WTC11 (cell line): ENCODE data around the gene KCTD16. TPM values are rescaled to one million over a fixed set of nuclear protein-coding genes. Genes with fewer than 3 reads are reported as not detected.

Source experiments
- ATAC-seq: fragments of 200-7000 bp; cut with Tn5 transposase; 2 replicates; pipeline ENCODE4 v1.10.0; 2021; ENCODE audit warnings: mild to moderate bottlenecking, moderate library complexity
- CTCF ChIA-PET: fragments of 300-600 bp; sonication (Branson Sonifier 250); formaldehyde crosslinking; loops from one replicate; lab custom pipeline; 2021; ENCODE audit warnings: antibody characterized with exemption; lab: Charles Lee
- POLR2A ChIA-PET: fragments of 350-600 bp; sonication (Branson Sonifier 250); formaldehyde crosslinking; loops from one replicate; lab custom pipeline; 2021; ENCODE audit warnings: antibody characterized with exemption; lab: Charles Lee
- DNase-seq: peaks from one replicate; pipeline ENCODE4 v3.0.0; 2021; ENCODE audit warnings: low spot score
- H3K27ac Mint-ChIP-seq: 2 replicates; pipeline ENCODE4 v1.8.0; 2021; ENCODE audit warnings: mixed read lengths
- H3K27me3 Mint-ChIP-seq: 2 replicates; pipeline ENCODE4 v1.8.0; 2021; ENCODE audit warnings: low read depth, mild to moderate bottlenecking, moderate library complexity, mixed read lengths
- H3K36me3 Mint-ChIP-seq: 2 replicates; pipeline ENCODE4 v1.8.0; 2021; ENCODE audit warnings: mixed read lengths
- H3K4me1 Mint-ChIP-seq: 2 replicates; pipeline ENCODE4 v1.8.0; 2022; ENCODE audit warnings: mixed read lengths
- H3K4me3 Mint-ChIP-seq: 2 replicates; pipeline ENCODE4 v1.8.0; 2021; ENCODE audit warnings: mild to moderate bottlenecking, moderate library complexity, mixed read lengths
- H3K9me3 Mint-ChIP-seq: 2 replicates; pipeline ENCODE4 v1.8.0; 2021; ENCODE audit warnings: mixed read lengths
- ATF1 ChIP-seq: sonication (generic); formaldehyde crosslinking; IDR thresholded peaks from 2 replicates; pipeline ENCODE4 v1.8.1; 2023; ENCODE audit warnings: mild to moderate bottlenecking, moderate library complexity, missing genetic modification reagents
- CBFB ChIP-seq: sonication (generic); formaldehyde crosslinking; IDR thresholded peaks from 2 replicates; pipeline ENCODE4 v1.8.1; 2022; ENCODE audit warnings: mild to moderate bottlenecking, low read depth, missing genetic modification reagents
- EMX1 ChIP-seq: fragments of 250-450 bp; sonication (Bioruptor Pico); IDR thresholded peaks from 2 replicates; pipeline ENCODE4 v1.8.0; 2021; ENCODE audit warnings: mild to moderate bottlenecking
- ERG ChIP-seq: fragments of 250-450 bp; sonication (Bioruptor Pico); IDR thresholded peaks from 2 replicates; pipeline ENCODE4 v1.8.0; 2021; ENCODE audit warnings: mild to moderate bottlenecking
- ESRRA ChIP-seq: sonication (generic); formaldehyde crosslinking; IDR thresholded peaks from 2 replicates; pipeline ENCODE4 v1.8.1; 2022; ENCODE audit warnings: mild to moderate bottlenecking, missing genetic modification reagents, borderline replicate concordance
- ETV6 ChIP-seq: sonication (generic); formaldehyde crosslinking; IDR thresholded peaks from 2 replicates; pipeline ENCODE4 v1.8.1; 2022; ENCODE audit warnings: mild to moderate bottlenecking, missing genetic modification reagents
- FOXP1 ChIP-seq: sonication (generic); formaldehyde crosslinking; IDR thresholded peaks from 2 replicates; pipeline ENCODE4 v1.8.0; 2022; ENCODE audit warnings: missing genetic modification reagents, mild to moderate bottlenecking, moderate library complexity, borderline replicate concordance
- GTF2I ChIP-seq: fragments of 250-450 bp; sonication (Bioruptor Pico); conservative IDR thresholded peaks from 2 replicates; pipeline ENCODE4 v1.4.0; 2021; ENCODE audit warnings: mild to moderate bottlenecking
- MXD4 ChIP-seq: fragments of 250-450 bp; sonication (Bioruptor Pico); IDR thresholded peaks from 2 replicates; pipeline ENCODE4 v1.8.0; 2021; ENCODE audit warnings: mild to moderate bottlenecking, moderate library complexity, borderline replicate concordance
- NFATC4 ChIP-seq: fragments of 250-450 bp; sonication (Bioruptor Pico); IDR thresholded peaks from 2 replicates; pipeline ENCODE4 v1.9.0; 2021; ENCODE audit warnings: mild to moderate bottlenecking
- NR1H2 ChIP-seq: sonication (generic); formaldehyde crosslinking; IDR thresholded peaks from 2 replicates; pipeline ENCODE4 v1.9.0; 2021; ENCODE audit warnings: mild to moderate bottlenecking, moderate library complexity, missing genetic modification reagents
- RELA ChIP-seq: sonication (generic); formaldehyde crosslinking; IDR thresholded peaks from 2 replicates; pipeline ENCODE4 v1.8.1; 2022; ENCODE audit warnings: missing genetic modification reagents, mild to moderate bottlenecking, borderline replicate concordance
- SMAD3 ChIP-seq: sonication (generic); formaldehyde crosslinking; IDR thresholded peaks from 2 replicates; pipeline ENCODE4 v1.8.0; 2022; ENCODE audit warnings: missing genetic modification reagents, mild to moderate bottlenecking, borderline replicate concordance
- SOX15 ChIP-seq: fragments of 250-450 bp; sonication (Bioruptor Pico); IDR thresholded peaks from 2 replicates; pipeline ENCODE4 v1.9.0; 2021; ENCODE audit warnings: mild to moderate bottlenecking
- TP53 ChIP-seq: sonication (generic); formaldehyde crosslinking; IDR thresholded peaks from 2 replicates; pipeline ENCODE4 v1.8.1; 2023; ENCODE audit warnings: mild to moderate bottlenecking, missing genetic modification reagents
- ZNF317 ChIP-seq: sonication (generic); formaldehyde crosslinking; IDR thresholded peaks from 2 replicates; pipeline ENCODE4 v1.8.1; 2023; ENCODE audit warnings: low read depth, mild to moderate bottlenecking, moderate library complexity, missing genetic modification reagents, borderline replicate concordance
- ZNF416 ChIP-seq: fragments of 250-450 bp; sonication (Bioruptor Pico); IDR thresholded peaks from 2 replicates; pipeline ENCODE4 v1.9.0; 2021; ENCODE audit warnings: mild to moderate bottlenecking, inconsistent platforms
- ZNF423 ChIP-seq: fragments of 250-450 bp; sonication (Bioruptor Pico); IDR thresholded peaks from 2 replicates; pipeline ENCODE4 v2.1.2; 2022; ENCODE audit warnings: mild to moderate bottlenecking, moderate library complexity
- ZNF671 ChIP-seq: fragments of 250-450 bp; sonication (Bioruptor Pico); IDR thresholded peaks from 2 replicates; pipeline ENCODE4 v1.8.0; 2021; ENCODE audit warnings: mild to moderate bottlenecking
- total RNA-seq: library from RNA; stranded (reverse); gene quantifications from 3 replicates; pipeline ENCODE4 v1.2.3, GENCODE V29; 2021
- TF ChIP-seq, protein P1 (sequence below): sonication (generic); formaldehyde crosslinking; IDR thresholded peaks from 2 replicates; pipeline ENCODE4 v1.8.1; 2023; ENCODE audit warnings: mild to moderate bottlenecking, missing genetic modification reagents
- TF ChIP-seq, protein P2 (sequence below): sonication (generic); formaldehyde crosslinking; IDR thresholded peaks from 2 replicates; pipeline ENCODE4 v1.8.0; 2022; ENCODE audit warnings: mild to moderate bottlenecking, missing genetic modification reagents

KCTD16 gene
- total RNA-seq, 1 experiment from 2014 or later: 0.20 TPM

DNA sequence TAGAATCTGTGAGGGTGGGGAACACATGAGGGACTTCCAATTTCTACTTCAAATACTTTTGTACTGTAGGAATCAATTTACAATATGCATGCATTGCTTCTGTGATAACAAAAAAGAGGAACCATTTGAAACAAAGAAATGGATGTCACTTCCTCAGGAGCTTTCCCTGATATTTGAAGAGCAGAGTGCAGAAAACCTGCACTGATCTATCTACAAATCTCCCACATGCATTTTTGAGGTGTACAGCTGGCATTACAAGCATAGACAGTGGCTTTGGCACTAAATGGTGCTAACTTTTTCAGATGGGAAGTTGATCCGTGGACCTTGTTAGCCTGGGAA, 27.9 kb upstream of the KCTD16 start:
- CTCF ChIA-PET: interaction anchor here (0.5 to 1.6 kb wide), 29 partner anchors 8 to 1037 kb away, joined by 3 to 15 read pairs (median 4); partner anchors contain the start of genes KCTD16 and YIPF5
- POLR2A ChIA-PET: interaction anchor here (1.0 kb wide), 1 partner anchor 175 kb away, joined by 4 read pairs; no protein-coding TSS in a partner anchor
- Mint-ChIP-seq H3K9me3 (no peaks in the 10 kb centered on the region), H3K27me3 (no peaks in the 10 kb centered on the region; the same call in 1 of the 2 replicates), H3K4me1 (peaks cover 15% of the 10 kb centered on the region), H3K4me3 (no peak overlapping the region), H3K36me3 (no peaks in the 10 kb centered on the region), H3K27ac (no peak overlapping the region)
- no peak for TF ChIP-seq ZNF423 (CRISPR knock-in tag)
- no peak for TF ChIP-seq SMAD3 (CRISPR knock-in tag)
- no peak for TF ChIP-seq FOXP1 (CRISPR knock-in tag)
- no peak for TF ChIP-seq SOX15 (CRISPR knock-in tag)
- TF ChIP-seq EMX1 (CRISPR knock-in tag): no peak
- TF ChIP-seq RELA (CRISPR knock-in tag): no peak
- no peak for TF ChIP-seq ESRRA (CRISPR knock-in tag)
- no peak for TF ChIP-seq GTF2I (CRISPR knock-in tag)
- TF ChIP-seq ZNF416 (CRISPR knock-in tag): no peak
- no peak for TF ChIP-seq CBFB (CRISPR knock-in tag)
- no peak for TF ChIP-seq NR1H2 (CRISPR knock-in tag)
- DNase-seq (no peak), ATAC-seq (no peak)

GRCh38 chr5:144143625-144144024, 27.0 kb upstream of the KCTD16 start:
- Mint-ChIP-seq H3K9me3 (no peaks in the 10 kb centered on the region), H3K36me3 (no peaks in the 10 kb centered on the region), H3K4me3 (no peak overlapping the region), H3K27ac (no peak overlapping the region), H3K27me3 (no peaks in the 10 kb centered on the region; the same call in 1 of the 2 replicates), H3K4me1 (peaks cover 15% of the 10 kb centered on the region)
- ATAC-seq (no peak), DNase-seq (no peak)
- CTCF ChIA-PET: interaction anchor here (1.6 kb wide), 1 partner anchor 165 kb away, joined by 8 read pairs; no protein-coding TSS in a partner anchor
- POLR2A ChIA-PET: no interaction called here
- TF ChIP-seq TP53: no peak
- TF ChIP-seq ZNF671 (CRISPR knock-in tag): no peak
- TF ChIP-seq RELA (CRISPR knock-in tag): no peak
- TF ChIP-seq, protein P1, sequence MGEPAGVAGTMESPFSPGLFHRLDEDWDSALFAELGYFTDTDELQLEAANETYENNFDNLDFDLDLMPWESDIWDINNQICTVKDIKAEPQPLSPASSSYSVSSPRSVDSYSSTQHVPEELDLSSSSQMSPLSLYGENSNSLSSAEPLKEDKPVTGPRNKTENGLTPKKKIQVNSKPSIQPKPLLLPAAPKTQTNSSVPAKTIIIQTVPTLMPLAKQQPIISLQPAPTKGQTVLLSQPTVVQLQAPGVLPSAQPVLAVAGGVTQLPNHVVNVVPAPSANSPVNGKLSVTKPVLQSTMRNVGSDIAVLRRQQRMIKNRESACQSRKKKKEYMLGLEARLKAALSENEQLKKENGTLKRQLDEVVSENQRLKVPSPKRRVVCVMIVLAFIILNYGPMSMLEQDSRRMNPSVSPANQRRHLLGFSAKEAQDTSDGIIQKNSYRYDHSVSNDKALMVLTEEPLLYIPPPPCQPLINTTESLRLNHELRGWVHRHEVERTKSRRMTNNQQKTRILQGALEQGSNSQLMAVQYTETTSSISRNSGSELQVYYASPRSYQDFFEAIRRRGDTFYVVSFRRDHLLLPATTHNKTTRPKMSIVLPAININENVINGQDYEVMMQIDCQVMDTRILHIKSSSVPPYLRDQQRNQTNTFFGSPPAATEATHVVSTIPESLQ (CRISPR knock-in tag): no peak
- no peak for TF ChIP-seq ATF1 (CRISPR knock-in tag)

DNA sequence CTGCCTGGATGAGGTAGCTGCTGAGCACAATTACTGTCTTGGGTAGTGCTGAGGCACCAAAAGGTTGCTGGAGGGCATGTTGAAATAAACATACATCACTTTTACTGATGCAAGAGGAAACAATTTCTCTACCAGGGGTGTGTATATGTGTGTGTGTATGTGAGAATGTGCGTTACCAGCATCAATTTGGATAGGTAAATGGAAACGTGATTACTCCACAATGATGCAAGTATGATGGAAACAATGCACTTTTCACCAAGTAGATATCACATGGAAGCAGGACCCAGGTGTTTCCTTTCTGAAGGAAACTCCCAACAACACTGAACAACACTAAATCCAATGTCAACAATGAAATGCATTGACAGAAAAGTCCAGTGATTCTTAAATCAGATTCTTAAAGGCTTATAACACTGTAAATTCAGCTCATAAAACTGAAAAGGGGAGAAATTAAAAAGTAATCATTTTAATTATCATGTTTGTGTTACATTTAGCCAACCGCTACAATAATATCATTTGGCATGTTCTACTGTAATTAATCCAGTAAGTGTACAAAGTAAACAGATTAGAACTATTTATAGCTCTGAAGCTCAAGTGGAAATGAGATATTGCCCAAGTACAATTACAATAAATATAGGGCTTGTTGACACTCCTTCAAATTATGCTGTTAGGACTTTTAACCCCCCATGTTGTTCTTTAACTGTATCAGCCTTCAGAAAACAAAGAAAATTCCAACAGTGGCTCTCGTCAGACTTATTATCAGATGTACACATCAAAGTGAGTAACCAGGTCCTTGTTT, 25.5 kb upstream of the KCTD16 start:
- POLR2A ChIA-PET: no interaction called here
- Mint-ChIP-seq H3K27ac (no peak overlapping the region), H3K27me3 (no peaks in the 10 kb centered on the region; the same call in 1 of the 2 replicates), H3K4me3 (no peak overlapping the region), H3K4me1 (peaks cover 15% of the 10 kb centered on the region), H3K36me3 (no peaks in the 10 kb centered on the region), H3K9me3 (no peaks in the 10 kb centered on the region)
- TF ChIP-seq NFATC4 (CRISPR knock-in tag): no peak
- no peak for TF ChIP-seq ETV6 (CRISPR knock-in tag)
- TF ChIP-seq ZNF317 (CRISPR knock-in tag): no peak
- no peak for TF ChIP-seq SOX15 (CRISPR knock-in tag)
- TF ChIP-seq SMAD3 (CRISPR knock-in tag): no peak
- TF ChIP-seq ERG (CRISPR knock-in tag): no peak
- TF ChIP-seq, protein P2, sequence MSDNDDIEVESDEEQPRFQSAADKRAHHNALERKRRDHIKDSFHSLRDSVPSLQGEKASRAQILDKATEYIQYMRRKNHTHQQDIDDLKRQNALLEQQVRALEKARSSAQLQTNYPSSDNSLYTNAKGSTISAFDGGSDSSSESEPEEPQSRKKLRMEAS (CRISPR knock-in tag): no peak
- TF ChIP-seq MXD4 (CRISPR knock-in tag): no peak
- TF ChIP-seq ZNF416 (CRISPR knock-in tag): no peak
- CTCF ChIA-PET: no interaction called here
- DNase-seq (no peak), ATAC-seq (no peak)
